B cell (primary cell): ENCODE results near the gene LPCAT1.

Source experiments
- CTCF ChIP-seq: fragments of 200-600 bp; IDR thresholded peaks from one replicate; pipeline ENCODE4 v1.8.0; 2022; ENCODE audit warnings: antibody characterized with exemption, mild to moderate bottlenecking
- EZH2 ChIP-seq: IDR thresholded peaks from 2 replicates; pipeline ENCODE4 v1.6.1; 2012; ENCODE audit warnings: borderline replicate concordance, low read depth, mild to moderate bottlenecking, moderate library complexity, low read length; ENCODE audit not compliant: insufficient read depth, poor library complexity, severe bottlenecking

GRCh38 chr5:1515311-1515920, 8.3 kb downstream of the LPCAT1 start:
- TF ChIP-seq CTCF (no peak), EZH2 (no peak)
